Body of pancreas (tissue), 4 donors: ENCODE results near the gene MYBPC3.
"Not testable (repeated sequence)": the region's sequence is repeated elsewhere in the genome, so short reads cannot be mapped to it uniquely, and the experiment has no call there.

Experiments
- CTCF ChIP-seq, 7 experiments: fragments of 450-650 bp in 4 of 7; fragments of 200-600 bp in 3 of 7; sonication (generic) in 3 of 7; IDR thresholded peaks; one replicate each; pipeline ENCODE4 v1.5.1; 2016 to 2019; ENCODE audit warnings: antibody characterized with exemption in 7 of 7
- POLR2A ChIP-seq, 3 donors: fragments of 450-650 bp; IDR thresholded peaks; one replicate each; pipeline ENCODE4 v1.6.1; 2016; ENCODE audit warnings: antibody characterized with exemption in 3 of 3, mild to moderate bottlenecking in 2 of 3

DNA sequence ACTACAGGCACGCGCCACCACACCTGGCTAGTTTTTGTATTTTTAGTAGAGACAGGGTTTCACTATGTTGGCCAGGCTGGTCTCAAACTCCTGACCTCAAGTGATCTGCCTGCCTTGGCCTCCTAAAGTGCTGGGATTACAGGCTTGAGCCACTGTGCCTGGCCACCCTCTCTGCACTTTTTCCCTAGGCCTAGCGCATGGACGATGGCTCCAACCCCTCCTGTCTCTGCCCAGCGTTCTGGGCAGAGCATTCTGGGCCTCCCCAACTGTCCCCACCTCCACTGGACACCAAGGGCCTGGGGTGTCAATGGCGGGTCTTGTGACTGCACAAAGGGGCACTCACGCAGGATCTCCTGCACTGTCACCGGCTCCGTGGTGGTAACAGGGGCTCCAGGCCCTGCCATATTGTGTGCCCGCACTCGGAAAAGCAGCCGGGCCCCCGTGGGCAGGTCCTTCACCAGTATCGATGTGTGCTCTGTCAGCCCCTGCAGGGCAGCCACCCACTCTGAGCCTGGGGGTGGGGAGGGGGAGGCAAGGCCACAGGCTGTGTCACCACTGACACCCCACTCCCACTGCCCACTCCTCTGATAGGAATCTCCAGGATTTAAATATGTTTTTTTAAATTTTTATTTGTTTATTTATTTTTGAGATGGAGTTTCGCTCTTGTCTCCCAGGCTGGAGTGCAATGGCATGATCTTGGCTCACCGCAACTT is 17.6 kb downstream of the MYBPC3 start:
- not testable (repeated sequence) for TF ChIP-seq CTCF, POLR2A (IDR thresholded peaks at IDR 0.05)
